ENCODE measurements around the gene TRIM43.
"Not testable (repeated sequence)": the region's sequence is repeated elsewhere in the genome, so short reads cannot be mapped to it uniquely, and the experiment has no call there.

TRIM43 gene

GRCh38 chr2:95591701-95592100 is at the start of gene TRIM43:
TRIM43 (plus strand) TSS chr2:95592001; CDS start chr2:95594024, 2,023 bp downstream.
- DNase-seq: not testable (repeated sequence)

DNA sequence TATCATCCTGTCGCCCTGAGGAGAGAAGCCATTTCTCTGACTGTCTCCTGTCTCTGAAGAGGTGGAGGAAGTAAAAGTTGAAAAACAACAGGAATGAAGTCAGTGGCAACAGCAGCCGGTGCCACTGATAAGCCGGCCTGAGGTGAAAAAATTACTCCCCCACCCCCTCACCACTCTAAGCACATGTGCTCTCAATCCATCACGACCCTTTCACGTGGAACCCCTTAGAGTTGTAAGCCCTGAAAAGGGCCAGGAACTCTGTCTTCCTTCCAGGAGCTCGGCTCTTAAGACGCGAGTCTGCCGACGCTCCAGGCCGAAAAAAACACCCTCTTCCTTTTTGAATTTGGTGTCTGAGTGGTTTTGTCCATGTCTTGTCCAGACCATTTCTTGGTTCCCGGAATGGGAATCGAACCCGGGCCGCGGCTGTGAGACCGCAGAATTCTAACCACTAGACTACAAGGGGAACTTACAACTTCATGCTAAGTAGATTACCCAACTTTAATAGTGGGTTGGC is 40.7 kb upstream of the TRIM43 start:
- DNase-seq: no peak

- DNase-seq: peak; percentile 11
Observed at GRCh38 chr2:95552911-95553310, 38.9 kb upstream of the TRIM43 start.

- DNase-seq: no peak
Observed at GRCh38 chr2:95569170-95569569, 22.6 kb upstream of the TRIM43 start.

DNA sequence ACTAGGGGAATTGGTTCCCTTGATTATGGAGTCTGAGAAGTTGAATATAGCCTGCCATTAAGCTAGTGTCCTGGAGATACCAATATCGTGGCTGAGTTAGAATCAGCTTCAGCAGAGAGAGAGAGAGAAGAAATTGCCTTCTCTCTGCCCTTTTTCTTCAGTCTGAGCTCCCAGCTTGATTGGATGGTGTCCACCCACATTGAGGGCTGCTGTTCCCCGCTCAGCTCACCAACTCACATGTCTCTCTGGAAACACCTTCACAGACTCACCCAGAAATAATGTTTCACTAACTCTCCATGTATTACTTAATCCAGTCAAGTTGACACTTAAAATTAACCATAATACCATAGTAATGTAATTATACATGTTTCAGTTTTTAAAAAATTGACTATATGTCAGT is 17.9 kb upstream of the TRIM43 start:
- DNase-seq: no peak

GRCh38 chr2:95574506-95574905 is 17.3 kb upstream of the TRIM43 start:
- no peak for DNase-seq

- no peak for DNase-seq
Observed at GRCh38 chr2:95575857-95576256, 15.9 kb upstream of the TRIM43 start.

- peak; percentile 2 for DNase-seq
Observed at GRCh38 chr2:95578539-95578938, 13.3 kb upstream of the TRIM43 start.

DNA sequence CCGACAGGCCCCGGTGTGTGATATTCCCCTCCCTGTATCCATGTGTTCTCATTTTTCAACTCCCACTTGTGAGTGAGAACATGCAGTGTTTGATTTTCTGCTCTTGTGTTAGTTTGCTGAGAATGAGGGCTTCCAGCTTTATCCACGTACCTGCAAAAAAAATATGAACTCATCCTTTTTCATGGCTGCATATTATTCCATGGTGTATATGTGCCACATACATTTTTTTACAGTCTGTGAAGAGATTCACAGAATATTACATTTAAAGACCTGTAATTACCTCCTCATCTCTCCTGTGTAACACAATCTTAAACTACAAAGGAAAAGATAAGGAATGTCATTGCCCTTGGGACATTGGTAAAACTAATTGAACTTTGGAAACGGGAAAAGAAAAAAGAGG is 8.3 kb upstream of the TRIM43 start:
- DNase-seq: not testable (repeated sequence)

GRCh38 chr2:95584321-95584720 is 7.5 kb upstream of the TRIM43 start:
- DNase-seq: not testable (repeated sequence)

DNA sequence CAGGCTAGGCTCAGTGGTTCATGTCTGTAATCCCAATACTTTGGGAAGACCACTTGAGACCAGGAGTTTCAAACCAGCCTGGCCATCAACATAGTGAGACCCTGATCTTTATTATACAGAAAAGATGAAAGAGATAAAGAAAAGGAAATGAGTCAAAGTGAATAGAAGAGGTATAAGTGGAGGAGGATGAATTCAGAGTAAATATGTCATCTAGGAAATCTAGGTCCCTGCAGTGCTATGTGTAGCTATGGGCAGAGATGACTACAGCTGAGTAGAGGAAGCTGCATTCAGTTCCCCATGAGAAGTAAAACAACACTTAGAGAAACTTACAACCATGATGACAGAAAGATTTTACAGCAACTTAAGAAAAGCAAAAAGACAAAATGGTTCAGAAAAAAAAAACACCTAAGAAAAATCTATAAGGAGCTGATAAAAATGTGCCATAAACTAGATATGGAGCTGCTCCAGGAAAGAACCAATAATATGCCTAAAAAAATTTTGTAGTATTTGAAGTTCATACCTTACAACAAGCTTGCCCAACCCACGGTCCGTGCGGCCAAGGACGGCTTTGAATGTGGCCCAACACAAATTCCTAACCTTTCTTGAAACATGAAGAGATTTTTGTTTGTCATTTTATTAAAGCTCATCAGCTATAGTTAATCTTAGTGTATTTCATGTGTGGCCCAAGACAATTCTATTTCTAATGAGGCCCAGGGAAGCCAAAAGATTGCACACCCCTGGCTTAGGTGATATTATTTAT is 1.8 kb upstream of the TRIM43 start:
- not testable (repeated sequence) for DNase-seq

DNA sequence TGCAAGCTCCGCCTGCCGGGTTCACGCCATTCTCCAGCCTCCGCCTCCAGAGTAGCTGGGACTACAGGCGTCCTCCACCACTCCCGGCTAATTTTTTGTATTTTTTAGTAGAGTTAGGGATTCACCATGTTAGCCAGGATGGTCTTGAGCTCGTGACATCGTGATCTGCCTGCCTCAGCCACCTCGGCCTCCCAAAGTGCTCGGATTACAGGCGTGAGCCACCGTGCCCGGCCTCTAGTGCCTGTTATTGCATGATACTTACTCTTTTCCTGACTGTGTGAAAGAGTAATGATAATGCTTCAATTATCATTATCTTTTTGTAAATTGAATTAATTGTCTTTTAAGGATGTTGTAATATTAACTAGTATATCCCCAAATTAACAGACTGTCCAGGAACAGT is 1.2 kb downstream of the TRIM43 start:
- DNase-seq: not testable (repeated sequence)

GRCh38 chr2:95595012-95595411 is 3.2 kb downstream of the TRIM43 start:
- DNase-seq: not testable (repeated sequence)

DNA sequence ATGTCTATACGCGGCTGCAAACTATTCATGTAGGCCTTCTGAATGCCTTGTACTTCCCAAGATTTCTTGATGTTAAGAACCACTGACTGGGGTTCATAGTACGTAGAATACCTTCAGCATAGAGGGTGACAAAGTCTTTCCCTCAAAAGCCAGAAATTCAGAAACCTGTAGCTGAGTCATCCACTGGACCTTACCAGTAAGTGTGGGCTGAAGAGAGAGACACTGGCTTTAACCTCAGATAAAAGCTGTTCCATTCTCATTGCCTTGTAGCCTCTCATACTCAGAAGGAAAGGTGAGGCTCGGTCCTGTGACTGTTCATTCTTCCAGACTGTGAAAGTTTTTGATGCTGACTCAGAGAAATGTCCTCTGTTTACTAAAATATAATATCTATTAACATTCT is 9.5 kb downstream of the TRIM43 start:
- DNase-seq: not testable (repeated sequence)

GRCh38 chr2:95602146-95602545 is 10.3 kb downstream of the TRIM43 start:
- not testable (repeated sequence) for DNase-seq

DNA sequence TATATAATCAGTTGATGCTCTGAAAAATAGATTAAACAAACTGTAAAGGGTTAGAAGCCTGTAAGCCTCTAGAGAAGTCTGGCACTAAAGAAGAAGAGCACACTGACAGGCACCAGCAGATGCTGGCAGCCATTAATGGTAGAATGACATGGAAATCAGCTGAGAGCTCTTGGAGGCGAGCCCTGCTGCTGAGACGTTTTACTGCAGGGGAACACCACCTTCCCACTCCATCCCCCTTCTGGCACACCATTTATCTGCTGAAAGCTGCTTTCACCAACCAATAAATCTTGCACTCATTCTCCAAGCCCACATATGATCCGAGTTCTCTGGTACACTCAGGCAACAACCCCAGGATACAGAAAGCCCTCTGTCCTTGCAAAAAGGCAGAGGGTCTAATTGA is 16.6 kb downstream of the TRIM43 start:
- DNase-seq: not testable (repeated sequence)

DNA sequence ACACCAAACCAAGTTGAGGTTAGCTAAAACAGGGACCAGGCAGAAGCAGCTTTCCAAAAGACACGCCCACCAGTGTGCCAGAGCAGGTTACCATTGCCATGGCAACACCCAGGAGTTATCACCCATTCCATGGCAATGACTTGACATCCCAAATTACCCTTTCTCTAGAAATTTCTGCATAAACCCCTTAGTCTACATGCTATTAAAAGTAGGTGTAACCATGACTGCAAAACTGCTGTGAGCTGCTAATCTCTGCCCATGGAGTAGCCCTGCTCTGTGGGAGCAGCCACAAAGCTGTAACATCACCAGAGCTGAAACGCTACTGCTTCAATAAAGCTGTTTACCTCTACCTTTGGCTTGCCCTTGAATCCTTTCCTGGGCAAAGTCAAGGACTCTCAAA is 18.0 kb downstream of the TRIM43 start:
- DNase-seq: not testable (repeated sequence)

GRCh38 chr2:95613048-95613447 is 21.2 kb downstream of the TRIM43 start:
- DNase-seq: not testable (repeated sequence)

- DNase-seq: not testable (repeated sequence)
Observed at GRCh38 chr2:95622728-95623127, 30.9 kb downstream of the TRIM43 start.

- not testable (repeated sequence) for DNase-seq
Observed at GRCh38 chr2:95630987-95631386, 39.2 kb downstream of the TRIM43 start.

GRCh38 chr2:95633626-95634259 is 41.9 kb downstream of the TRIM43 start:
- DNase-seq: not testable (repeated sequence)

DNA sequence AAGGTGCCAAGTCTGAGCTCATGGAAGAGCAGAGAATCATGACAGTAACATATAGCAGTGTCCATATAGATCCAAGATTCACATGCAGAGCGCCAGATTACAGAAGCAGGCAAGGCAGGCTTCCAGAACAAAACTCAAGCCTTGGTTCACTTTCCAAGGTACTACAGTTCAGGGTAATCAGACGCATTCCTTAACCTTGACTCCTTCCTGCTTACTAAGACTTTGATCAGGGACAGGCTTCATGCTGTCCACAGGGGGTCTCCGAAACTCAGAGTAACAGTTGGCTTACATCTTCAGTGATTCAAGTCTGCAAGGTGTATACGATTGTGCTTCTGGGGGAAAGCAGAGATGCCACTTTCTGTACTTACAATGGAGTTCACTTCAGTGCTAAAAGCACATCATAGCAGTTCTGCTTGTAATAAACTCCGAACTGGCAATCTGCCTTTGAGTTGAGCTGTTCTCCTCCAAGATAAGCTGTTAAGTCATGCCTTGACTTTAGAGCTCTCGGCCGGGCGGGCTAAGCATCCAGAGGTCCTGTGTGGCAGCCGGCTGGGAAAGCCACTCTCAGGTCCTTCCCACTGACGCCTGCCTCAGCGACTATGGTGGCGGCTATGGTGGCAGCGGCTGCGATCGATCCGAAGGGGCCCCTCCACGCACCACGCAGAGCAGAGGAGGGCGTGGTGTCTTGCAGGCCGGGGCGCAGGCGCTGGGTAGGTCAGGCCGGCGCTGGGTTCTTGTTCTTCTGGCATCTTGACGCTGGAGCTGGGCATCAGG is 48.9 kb downstream of the TRIM43 start:
- DNase-seq: not testable (repeated sequence)

GRCh38 chr2:95641289-95641575 is 49.4 kb downstream of the TRIM43 start:
- DNase-seq: not testable (repeated sequence)

DNA sequence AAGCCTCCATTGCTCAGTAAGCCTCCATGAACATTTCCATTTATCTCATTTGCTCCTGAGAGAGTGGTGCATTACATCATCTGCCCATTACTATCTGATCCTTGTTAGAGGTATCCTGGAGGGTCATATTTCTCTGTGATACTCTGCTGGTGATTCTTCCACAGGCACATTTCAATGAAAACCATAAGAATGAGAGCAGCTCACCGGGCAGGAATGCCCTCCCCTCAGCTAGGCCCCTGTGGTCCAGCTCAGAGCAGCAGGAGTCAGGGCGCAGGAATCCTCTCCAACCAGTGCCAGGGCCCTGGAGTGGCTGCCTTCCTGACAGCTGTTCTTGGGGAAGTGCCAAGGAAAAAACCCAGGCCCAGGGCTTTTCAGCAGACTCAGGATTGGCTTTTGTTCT is 50.0 kb downstream of the TRIM43 start:
- not testable (repeated sequence) for DNase-seq
